BJ (cell line): ENCODE results near the gene CFH. TPM values are rescaled to one million over a fixed set of nuclear protein-coding genes. Genes with fewer than 3 reads are reported as not detected.
"Not testable (repeated sequence)": the region's sequence is repeated elsewhere in the genome, so short reads cannot be mapped to it uniquely, and the experiment has no call there.

ENCODE experiments used
- CTCF ChIA-PET: fragments of 350-600 bp; formaldehyde crosslinking; extraction: SDS; loops from one replicate; lab custom pipeline; 2021; ENCODE audit warnings: antibody characterized with exemption, inconsistent platforms; lab: Yijun Ruan, JAX
- POLR2A ChIA-PET: fragments of 300-600 bp; sonication (Branson Sonifier 250); formaldehyde crosslinking; extraction: SDS; loops from one replicate; lab custom pipeline; 2021; ENCODE audit warnings: antibody characterized with exemption; lab: Charles Lee
- DNase-seq: peaks from one replicate; pipeline ENCODE4 v3.0.0-alpha.2; 2011; ENCODE audit warnings: low read depth
- H3K27me3 ChIP-seq: 2 replicates; pipeline ENCODE4 v1.6.0; 2011; ENCODE audit warnings: low read length; ENCODE audit not compliant: control insufficient read depth, insufficient read depth
- H3K36me3 ChIP-seq: 2 replicates; pipeline ENCODE4 v1.5.1; 2011; ENCODE audit warnings: low read length; ENCODE audit not compliant: control insufficient read depth, insufficient read depth
- H3K4me3 ChIP-seq: 2 replicates; pipeline ENCODE4 v1.5.1; 2011; ENCODE audit warnings: low read depth, mild to moderate bottlenecking, control low read depth, low read length
- polyA plus RNA-seq: library from polyadenylated mRNA; depleted of rRNA; stranded (reverse); fragments of >200 nt; gene quantifications from 2 replicates; pipeline ENCODE4 v1.2.3, GENCODE V29; 2011
- TF ChIP-seq, protein P1 (sequence below): IDR thresholded peaks from 2 replicates; pipeline ENCODE4 v1.5.1; 2011; ENCODE audit warnings: low read depth, mild to moderate bottlenecking, control low read depth, inconsistent platforms, low read length, moderate library complexity; ENCODE audit not compliant: insufficient read depth

Gene CFH
- polyA plus RNA-seq, 1 experiment: 13.6 TPM

DNA sequence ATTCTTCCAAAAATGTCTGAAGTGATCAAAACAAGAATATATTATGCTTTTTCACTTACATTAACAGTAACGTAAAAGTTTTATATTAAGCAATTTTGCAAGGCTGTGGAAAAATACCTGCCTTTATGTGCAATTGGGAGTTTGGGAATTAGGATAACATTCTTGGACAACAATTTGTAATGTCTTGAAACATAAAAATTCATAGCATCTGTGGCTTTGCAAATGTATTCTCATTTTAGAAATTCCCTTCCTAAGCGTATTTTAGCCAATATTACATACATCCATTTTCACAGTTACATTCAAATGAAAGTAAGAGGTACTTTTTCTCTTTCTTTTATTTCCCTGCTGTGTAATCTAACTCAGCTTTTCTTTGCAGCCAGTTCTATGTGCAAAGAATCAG, 13.4 kb upstream of the CFH start:
- Histone ChIP-seq H3K36me3 (no peaks in the 10 kb centered on the region), H3K4me3 (no peak overlapping the region), H3K27me3 (no peaks in the 10 kb centered on the region)
- DNase-seq: no peak
- POLR2A ChIA-PET: no interaction called here
- CTCF ChIA-PET: no interaction called here
- TF ChIP-seq, protein P1, sequence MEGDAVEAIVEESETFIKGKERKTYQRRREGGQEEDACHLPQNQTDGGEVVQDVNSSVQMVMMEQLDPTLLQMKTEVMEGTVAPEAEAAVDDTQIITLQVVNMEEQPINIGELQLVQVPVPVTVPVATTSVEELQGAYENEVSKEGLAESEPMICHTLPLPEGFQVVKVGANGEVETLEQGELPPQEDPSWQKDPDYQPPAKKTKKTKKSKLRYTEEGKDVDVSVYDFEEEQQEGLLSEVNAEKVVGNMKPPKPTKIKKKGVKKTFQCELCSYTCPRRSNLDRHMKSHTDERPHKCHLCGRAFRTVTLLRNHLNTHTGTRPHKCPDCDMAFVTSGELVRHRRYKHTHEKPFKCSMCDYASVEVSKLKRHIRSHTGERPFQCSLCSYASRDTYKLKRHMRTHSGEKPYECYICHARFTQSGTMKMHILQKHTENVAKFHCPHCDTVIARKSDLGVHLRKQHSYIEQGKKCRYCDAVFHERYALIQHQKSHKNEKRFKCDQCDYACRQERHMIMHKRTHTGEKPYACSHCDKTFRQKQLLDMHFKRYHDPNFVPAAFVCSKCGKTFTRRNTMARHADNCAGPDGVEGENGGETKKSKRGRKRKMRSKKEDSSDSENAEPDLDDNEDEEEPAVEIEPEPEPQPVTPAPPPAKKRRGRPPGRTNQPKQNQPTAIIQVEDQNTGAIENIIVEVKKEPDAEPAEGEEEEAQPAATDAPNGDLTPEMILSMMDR: no peak

DNA sequence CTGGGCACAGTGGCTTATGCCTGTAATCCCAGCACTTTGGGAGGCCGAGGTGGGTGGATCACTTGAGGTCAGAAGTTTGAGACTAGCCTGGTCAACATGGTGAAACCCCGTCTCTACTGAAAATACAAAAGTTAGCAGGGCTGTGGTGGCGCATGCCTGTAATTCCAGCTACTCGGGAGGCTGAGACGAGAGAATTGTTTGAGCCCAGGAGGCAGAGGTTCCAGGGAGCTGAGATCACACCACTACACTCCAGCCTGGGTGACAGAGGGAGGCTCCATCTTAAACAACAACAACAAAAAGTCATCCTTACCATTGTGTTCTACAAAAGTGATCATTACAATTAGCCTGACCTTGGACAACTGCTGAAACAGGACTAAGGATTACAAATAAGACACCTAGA, 12.6 kb upstream of the CFH start:
- H3K36me3 ChIP-seq, CTCF ChIA-PET, POLR2A ChIA-PET, H3K27me3 ChIP-seq, DNase-seq, H3K4me3 ChIP-seq: not testable (repeated sequence)

DNA sequence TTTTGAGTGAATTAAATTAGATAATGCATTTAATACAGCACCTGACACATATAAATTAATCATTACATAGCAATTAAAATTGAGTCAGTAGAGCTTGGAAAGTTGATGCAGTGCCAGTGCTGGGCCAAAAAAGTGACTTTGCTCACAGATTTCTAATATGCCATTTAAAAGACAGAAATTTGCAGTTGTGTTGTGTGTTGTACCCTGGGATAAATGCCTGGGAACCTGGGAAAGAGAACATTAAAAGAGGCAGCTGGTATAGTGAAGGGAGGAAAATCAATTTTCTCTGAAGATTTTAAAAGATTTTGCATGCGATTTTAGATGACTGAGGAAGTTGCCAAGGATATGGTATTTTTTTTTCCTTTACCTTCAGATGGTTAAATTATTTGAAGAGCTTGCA, 10.9 kb upstream of the CFH start:
- no peak for DNase-seq
- TF ChIP-seq, protein P1: no peak
- no peaks in the 10 kb centered on the region for H3K36me3 ChIP-seq
- CTCF ChIA-PET: no interaction called here
- no peaks in the 10 kb centered on the region for H3K27me3 ChIP-seq
- POLR2A ChIA-PET: no interaction called here
- no peak overlapping the region for H3K4me3 ChIP-seq

DNA sequence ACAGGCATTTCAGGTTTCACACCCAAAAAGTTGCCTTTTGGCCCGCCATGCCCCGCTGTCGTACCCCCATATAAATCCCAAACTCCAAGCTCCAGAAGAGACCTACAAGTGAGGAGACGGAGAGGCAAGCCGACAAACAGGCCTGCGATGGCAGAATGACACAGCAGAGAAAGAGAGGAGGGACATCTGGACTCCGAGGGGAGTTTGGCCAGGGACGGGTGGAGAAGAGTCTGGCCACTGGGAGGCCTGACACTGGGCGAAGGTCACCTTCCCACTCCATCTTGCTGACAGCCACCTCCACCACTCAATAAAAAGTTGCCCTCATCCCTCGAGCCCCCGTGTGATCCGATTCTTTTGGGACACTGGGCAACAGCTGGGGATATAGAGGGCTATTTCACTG, 1.9 kb upstream of the CFH start:
- TF ChIP-seq, protein P1: no peak
- Histone ChIP-seq H3K36me3 (no peaks in the 10 kb centered on the region), H3K4me3 (no peak overlapping the region), H3K27me3 (no peaks in the 10 kb centered on the region)
- ChIA-PET CTCF (interaction anchor here (1.1 to 1.6 kb wide), 2 partner anchors 11 to 317 kb away, joined by 3 to 6 read pairs; no protein-coding TSS in a partner anchor), POLR2A (no interaction called here)
- no peak for DNase-seq

DNA sequence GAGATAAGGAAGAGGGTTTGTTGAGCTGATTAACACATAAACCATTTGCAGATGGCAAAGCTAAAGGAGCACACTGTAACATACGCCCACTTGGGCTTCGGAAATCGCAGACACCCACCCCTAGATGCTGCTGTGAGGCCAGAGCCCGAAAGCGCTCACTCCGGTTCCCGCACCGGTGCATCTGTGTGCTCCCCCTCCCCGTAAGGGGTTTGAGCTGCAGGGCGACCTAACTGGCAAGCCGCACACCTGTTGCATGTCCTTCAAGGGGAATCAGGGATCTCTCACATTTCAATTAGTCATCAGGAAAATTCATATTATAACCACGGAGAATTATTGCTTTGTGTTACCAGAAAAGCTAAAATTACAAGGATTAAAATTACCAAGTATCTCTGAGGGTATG, 1.4 kb upstream of the CFH start:
- CTCF ChIA-PET: interaction anchor here (1.1 to 1.6 kb wide), 2 partner anchors 11 to 318 kb away, joined by 3 to 6 read pairs; no protein-coding TSS in a partner anchor
- no peak overlapping the region for H3K4me3 ChIP-seq
- POLR2A ChIA-PET: no interaction called here
- DNase-seq: no peak
- H3K27me3 ChIP-seq: no peaks in the 10 kb centered on the region
- no peaks in the 10 kb centered on the region for H3K36me3 ChIP-seq
- TF ChIP-seq, protein P1: no peak

DNA sequence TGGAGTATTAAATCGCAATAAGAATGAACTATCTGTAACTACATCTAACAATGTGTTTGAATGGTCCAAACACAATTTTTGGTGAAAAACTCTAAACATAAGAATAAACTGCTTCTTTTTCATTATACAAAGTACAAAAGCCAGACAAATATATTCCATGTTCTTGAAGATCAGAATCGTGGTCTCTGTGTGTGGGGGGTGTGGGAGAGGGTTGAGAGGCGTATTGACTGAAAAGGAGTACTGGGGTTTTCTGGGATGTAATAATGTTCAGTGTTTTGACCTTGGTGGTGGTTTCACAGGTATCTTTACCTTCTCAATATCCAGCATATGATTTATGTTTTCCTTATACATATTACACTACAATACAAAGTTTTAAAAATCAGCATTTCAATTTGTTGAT, 764 bp upstream of the CFH start:
- H3K27me3 ChIP-seq: no peaks in the 10 kb centered on the region
- no peaks in the 10 kb centered on the region for H3K36me3 ChIP-seq
- CTCF ChIA-PET: interaction anchor here (1.0 to 1.6 kb wide), 2 partner anchors 10 kb away, joined by 3 to 6 read pairs; no protein-coding TSS in a partner anchor
- POLR2A ChIA-PET: no interaction called here
- no peak for DNase-seq
- TF ChIP-seq, protein P1: no peak
- no peak overlapping the region for H3K4me3 ChIP-seq
